Right forelimb (tissue), 1 donor: Measurements from ENCODE around the gene ARHGAP42.
"Not testable (repeated sequence)": the region's sequence is repeated elsewhere in the genome, so short reads cannot be mapped to it uniquely, and the experiment has no call there.

Source experiments
- DNase-seq: peaks from one replicate; pipeline ENCODE4 v3.0.0-alpha.2; 2018

The ARHGAP42 gene, protein sequence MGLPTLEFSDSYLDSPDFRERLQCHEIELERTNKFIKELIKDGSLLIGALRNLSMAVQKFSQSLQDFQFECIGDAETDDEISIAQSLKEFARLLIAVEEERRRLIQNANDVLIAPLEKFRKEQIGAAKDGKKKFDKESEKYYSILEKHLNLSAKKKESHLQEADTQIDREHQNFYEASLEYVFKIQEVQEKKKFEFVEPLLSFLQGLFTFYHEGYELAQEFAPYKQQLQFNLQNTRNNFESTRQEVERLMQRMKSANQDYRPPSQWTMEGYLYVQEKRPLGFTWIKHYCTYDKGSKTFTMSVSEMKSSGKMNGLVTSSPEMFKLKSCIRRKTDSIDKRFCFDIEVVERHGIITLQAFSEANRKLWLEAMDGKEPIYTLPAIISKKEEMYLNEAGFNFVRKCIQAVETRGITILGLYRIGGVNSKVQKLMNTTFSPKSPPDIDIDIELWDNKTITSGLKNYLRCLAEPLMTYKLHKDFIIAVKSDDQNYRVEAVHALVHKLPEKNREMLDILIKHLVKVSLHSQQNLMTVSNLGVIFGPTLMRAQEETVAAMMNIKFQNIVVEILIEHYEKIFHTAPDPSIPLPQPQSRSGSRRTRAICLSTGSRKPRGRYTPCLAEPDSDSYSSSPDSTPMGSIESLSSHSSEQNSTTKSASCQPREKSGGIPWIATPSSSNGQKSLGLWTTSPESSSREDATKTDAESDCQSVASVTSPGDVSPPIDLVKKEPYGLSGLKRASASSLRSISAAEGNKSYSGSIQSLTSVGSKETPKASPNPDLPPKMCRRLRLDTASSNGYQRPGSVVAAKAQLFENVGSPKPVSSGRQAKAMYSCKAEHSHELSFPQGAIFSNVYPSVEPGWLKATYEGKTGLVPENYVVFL

DNA sequence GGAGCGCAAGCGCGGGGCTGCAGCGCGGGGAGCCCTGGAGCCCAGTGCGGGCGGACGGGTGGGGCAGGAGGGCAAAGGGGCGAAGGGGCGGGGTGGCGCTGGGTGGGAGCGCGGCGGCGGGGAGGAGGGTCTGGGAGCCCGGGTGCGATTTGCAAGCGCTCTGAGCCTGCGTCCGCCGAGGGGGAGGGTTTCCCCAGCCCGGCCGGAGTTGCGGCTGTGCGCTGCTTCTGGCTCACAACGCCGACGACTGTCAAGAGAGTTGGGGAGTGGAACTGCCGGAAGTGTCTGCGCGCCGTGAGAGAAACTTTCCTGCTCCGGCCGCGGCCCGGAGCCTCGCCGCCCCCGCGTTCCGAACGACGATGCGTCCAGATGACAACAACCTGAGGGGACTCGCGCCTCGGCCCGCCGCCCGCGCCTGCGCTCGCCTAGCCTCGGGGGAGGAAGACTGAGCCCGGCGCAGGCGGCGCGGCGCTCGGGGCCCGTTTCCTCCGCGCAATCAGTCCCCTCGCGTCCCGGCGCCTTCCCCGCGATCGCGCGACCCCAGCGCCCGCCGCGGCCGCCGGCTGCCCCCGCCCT, at the start of gene ARHGAP42:
Gene ARHGAP42 (plus strand): TSS at position 235 of the 576 bp plus-strand sequence. CDS start 391 bp downstream, outside the sequence.
- DNase-seq: peak; percentile 84

DNA sequence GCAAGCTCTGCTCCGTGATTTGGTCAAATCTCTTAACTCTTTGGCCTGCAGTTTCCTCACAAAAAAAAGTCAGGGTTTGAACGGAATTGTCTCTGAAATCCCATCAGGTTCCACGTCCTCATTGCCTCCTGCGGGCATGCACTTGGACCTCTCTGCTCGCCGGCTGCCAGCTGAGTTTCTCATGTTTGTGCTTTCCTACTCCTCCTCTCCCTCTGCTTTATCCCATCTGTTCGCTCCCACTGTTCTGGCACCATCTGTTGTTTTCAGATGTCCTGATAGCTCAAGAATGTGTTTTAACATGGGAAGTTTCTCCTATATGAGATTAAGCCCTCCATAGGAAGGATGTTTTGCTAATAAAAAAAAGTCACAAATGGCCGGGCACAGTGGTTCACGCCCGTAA, 49.4 kb upstream of the ARHGAP42 start:
- DNase-seq: no peak

DNA sequence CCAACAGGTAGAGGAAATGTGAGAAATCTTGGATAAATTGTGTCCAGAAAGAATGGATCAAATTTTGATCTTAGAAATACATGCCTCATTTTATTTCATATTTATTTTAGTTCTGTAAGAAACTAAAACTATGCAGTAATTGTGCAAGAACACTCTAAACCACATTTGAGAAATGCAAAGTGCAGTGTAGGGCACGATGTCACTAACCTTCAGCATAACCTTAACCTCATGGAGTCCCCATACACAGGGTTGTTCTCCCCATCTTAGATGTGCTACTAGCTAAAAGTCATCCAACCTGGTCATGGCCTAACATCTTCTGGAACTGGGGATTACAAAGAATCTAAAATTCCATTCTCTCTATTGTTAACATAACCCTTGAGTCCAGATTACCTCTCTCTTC, 48.4 kb upstream of the ARHGAP42 start:
- no peak for DNase-seq

DNA sequence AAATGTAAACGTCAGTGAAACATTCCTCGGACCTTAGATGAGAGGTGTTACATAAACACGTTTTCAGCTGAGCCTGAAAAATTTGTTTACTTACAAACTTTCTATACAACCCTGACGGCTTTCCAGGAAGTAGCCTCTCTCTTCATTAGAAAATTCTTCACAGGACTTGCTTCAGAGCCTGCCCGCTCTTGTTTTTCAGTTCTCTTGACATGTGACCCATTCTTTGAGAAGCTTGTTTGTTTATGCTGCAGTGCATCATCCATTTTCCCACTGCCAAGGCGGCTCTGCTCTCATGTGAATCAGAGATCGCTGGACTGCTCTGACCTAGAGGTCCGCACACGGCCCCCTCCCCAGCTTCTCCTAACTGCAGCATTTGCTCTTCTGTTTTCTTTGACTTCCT, 47.9 kb upstream of the ARHGAP42 start:
- no peak for DNase-seq

DNA sequence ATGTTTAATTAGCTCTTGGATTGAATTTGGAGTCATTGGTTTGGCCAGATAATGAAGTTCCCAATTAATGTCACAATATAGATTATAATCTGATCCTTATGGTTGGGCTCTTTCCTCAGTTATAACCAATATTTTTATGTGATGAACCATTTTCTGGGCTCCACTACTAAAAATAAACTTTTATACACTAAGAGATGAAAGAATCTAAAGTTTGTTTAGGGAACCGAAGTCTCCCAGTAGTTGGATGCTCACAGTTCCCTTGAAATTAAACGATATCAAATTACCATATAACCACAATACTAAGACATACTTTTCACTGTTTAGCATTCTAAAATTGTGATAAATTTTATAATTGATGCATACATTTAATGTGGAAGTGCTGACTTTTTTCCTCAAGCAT, 47.0 kb upstream of the ARHGAP42 start:
- no peak for DNase-seq

DNA sequence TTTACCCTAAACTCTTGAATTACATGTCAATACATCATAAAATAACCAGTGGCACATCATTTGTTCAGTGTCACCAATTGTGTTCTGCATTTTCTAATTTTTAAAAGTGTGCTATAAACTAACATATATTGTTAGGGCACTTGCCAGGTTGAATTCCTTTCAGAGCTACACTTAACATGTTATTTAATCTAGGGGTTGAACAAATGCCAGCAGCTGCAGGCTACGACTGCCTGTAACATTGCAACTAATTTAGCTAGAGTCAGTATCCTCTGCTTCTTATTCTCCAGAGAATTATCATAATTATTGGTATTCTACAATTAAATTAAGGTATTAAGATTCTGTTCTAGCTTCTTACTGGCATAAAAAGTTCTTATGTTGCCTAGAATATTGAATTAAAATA, 46.4 kb upstream of the ARHGAP42 start:
- DNase-seq: no peak

DNA sequence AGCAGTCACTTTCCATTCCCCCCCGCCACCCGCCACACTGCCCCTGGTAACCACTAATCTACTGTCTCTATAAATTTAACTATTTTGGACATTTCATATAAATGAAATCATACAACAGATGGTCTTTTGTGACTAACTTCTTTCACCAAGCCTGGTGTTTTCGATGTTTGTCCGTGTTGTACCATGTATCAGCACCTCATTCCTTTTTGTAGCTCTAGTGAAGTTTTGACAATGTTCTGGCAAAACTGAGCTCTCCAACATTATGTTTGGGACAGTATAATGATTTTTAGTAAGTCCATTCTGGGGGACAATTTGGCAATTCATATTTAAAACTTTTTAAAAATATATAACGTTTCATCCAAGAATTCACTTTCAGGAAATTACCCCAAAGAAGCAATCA, 45.6 kb upstream of the ARHGAP42 start:
- DNase-seq: no peak

DNA sequence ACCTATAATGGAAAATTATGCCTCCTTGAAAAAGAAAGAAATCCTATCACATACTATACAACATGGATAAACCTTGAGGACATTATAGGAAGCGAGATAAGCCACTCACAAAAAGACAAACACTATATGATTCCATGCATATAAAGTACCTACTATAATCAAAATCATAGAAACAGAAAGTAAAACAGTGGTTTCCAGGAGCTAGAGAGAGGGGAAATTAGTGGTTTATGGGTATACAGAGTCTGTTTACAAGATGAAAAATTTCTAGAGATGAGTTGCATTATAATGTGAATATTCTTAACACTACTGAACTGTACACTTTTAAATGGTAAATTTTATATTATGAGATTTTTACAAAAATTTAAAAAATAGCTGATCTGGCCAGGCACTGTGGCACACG, 40.5 kb upstream of the ARHGAP42 start:
- DNase-seq: no peak

DNA sequence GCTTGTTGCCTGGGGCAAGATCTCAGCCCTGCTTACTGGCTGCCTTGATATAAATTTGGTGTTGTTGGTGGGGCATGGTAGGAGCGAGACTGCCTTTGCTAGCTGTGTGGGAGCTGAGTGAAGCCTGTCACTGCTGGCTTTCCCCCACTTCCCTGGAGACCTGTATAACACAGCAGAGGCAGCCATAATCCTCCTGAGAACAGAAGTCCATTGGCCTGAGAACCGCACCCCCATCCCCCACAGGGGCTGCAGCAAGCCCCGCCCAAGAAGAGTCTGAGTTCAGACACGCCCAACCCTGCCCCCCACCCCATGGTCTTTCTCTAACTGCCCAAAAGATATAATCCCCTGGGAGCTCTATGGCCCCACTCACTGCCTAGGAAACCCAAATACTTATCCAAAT, 39.2 kb upstream of the ARHGAP42 start:
- DNase-seq: no peak

DNA sequence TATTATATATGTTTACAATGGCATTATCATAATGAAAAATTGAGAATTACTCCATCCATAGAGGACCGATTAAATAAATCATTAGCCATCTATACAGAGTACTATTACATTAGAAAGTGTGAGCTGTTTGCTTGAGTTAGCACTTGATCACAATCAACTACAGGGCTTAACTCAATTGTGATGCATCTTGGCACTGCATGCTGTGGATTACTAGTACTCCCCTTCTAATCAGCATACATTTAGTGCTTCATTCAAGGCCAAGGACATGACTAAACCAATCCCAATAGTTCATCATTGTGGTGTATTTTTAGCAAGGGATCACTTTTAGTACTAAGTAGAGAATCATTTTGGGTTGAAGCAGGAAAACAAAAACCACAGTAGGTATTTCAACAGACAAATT, 23.5 kb upstream of the ARHGAP42 start:
- no peak for DNase-seq

DNA sequence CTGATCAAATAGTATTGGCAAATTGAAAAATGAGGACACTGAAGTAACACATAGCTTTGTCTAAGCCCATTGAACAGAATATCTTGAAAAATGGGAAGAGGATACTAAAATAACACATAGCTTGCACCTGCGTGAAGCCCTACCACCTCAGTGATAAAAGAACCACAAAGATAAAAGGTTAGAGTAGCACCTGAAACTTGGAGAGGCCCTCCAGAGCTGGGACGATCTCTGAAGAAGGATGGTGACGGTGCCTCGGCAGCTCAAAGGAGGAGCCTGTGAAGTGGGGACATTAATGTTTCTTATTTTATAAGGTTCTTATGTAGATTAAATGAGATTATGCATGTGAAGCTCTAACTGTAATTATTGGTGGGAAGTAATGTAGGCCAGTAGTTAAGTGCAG, 23.1 kb upstream of the ARHGAP42 start:
- DNase-seq: no peak

DNA sequence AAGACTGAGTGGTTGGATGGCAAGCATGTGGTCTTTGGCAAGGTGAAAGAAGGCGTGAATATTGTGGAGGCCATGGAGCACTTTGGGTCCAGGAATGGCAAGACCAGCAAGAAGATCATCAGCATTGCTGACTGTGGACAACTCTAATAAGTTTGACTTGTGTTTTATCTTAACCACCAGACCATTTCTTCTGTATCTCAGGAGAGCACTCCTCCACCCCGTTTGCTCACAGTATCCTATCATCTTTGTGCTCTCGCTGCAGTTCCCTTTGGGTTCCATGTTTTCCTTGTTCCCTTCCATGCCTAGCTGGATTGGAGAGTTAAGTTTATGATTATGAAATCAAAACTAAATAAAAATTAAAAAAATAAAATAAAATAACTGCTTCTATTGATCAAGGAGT, 20.3 kb upstream of the ARHGAP42 start:
- DNase-seq: not testable (repeated sequence)

DNA sequence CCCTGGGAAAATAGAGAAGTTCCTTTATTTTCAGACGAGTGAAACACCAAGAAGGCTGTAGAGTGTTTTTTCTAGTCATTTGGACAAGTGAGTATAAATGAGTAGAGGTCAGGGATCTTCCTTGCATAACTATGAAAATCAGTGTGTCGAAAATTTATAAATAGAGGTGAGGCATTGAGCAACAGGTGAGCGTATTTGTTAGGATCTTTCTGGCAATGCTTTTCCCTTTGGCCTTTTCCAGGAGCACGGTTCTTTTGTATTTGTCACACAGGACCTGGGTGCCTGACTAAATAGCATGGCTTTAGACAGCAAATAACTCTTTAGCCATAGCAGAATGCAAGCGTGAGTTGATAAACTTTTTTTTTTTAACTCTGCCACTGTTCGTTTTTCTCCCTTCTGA, 19.6 kb upstream of the ARHGAP42 start:
- no peak for DNase-seq

DNA sequence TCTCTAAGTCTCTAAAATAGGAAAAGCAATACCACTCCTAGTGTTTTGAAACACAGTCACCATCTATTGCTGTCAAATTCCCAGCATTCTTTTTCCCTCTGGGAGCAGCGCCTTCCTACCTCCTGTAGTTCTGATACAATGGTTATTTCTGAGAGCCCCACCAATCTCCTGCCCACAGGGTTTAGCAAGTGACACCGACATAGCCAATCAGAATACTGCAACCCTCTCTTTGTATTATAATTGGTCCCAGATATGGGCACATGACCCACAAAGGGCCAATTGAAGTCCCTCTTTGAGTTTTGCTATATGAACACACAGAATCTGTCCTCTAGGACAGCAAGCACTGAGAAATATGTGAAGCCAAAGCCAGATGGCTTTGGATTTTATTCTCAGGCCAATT, 16.9 kb upstream of the ARHGAP42 start:
- DNase-seq: no peak

DNA sequence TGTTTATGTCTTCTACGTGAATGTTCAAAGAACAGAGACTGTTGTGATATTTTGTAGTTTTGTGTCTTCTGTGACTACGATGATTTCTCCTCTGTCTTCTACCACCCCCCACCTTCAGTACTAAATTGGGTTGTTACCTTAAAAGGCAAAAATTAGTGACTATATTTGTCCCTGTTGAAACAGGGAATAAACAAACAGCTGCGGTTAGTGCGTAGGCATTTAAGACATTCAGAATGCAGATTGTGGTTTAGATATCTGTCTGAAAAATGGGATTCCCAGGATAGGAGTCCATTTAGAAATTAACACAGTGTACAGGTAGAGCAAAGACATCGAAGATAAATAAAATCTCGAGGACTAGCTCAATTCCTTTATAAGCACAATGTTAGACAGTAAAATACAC, 15.6 kb upstream of the ARHGAP42 start:
- no peak for DNase-seq

DNA sequence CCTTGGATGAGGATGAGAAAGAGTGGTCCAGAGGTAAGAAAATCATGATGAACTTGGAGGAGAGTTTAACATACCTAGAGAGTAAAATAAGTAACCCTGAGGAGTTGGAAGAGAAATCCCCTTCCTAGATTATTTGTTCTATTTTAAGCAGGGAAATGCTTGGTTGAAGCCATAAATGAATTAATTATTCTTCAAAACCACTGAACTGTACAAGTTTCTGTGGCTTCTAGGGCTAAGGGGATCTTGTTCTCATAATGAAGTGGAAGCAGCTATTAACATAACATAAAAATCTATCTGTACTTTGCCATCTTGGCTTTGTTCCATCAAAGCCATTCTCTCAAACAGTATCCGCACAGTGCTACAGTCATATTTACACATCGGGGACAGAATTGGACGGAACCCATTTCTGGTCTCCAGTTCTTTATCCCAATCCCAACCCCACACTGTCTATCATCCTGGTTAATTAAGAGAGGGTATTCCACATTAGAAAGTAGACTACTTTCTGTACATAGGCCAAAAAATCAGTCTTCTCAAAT, 14.5 kb upstream of the ARHGAP42 start:
- no peak for DNase-seq

DNA sequence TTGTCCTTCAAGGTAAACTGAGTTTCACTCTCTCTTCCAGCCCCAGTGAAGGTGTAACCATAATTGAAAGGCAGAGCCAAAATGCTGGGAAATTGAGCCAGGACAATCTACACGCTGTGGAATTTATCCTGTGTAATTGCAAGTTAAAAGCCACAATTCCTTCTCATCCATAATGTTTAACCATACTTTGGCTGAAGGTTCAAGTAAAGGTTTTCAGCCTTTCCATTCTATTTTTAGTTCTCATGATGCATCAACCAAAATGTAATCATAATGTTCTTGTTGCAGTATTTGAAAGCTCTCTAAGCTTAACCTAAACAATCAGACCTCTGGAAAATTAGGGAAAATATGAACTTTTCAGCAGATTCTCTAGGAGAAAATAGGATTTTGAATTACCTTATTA, 14.0 kb upstream of the ARHGAP42 start:
- no peak for DNase-seq

DNA sequence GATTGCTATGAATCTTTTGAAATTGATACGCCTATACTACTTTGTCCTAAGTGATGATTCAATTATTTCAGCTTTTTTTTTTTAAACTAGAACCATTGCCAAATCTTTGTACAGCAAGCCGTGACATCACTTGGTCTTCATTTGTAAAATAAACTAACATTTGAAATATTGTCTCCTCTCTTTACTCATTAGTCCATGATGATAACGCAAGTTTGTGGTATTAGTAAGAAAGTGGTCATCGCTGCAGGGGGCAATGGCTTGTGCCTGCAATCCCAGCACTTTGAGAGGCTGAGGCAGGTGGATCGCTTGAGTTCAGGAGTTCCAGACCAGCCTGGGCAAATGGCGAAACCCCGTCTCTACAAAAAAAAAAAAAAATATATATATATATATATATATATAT, 12.9 kb upstream of the ARHGAP42 start:
- no peak for DNase-seq

DNA sequence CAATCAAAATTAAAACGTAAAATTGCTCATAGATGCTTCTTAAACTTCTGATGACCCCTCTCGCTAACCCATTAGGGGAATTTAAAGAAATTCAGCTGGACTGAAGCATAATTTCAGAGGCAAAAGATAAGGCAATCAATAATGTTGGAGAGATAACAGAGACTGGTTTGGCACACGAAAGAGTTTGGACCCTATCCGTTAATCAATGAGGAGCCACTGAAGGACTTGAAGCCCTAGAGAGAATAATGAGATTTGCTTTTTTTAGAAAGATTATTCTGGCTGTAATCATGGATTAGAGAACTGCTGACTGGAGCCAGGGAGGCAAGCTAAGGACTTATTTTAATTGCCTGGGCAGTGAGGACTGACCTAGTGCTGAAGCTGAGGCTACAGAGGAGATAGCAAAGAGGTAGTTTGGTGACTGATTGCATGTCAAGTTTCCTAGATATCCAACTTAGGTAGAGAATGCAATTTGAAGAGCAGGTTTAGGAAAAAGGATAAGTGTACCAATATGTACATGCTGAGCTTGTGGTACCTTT, 11.9 kb upstream of the ARHGAP42 start:
- no peak for DNase-seq

DNA sequence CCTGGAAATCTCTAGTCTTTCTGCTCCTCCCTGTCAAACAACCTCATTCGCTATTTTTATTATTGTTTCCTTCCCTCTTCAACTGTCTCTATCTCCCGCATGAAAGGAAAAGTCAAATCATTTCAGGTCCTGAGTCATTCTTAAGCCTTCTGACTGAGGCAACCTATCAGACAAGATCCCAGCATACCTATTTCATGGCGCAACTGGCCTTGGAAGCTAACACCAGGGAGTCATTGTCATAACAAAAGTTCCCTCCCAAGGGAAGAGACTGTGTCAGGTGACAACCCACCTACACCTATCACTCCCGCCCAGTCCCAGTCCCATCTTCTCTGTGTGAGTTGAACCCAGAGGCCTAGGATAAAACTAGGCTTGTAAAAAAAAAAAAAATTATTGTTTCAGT, 10.2 kb upstream of the ARHGAP42 start:
- DNase-seq: no peak

DNA sequence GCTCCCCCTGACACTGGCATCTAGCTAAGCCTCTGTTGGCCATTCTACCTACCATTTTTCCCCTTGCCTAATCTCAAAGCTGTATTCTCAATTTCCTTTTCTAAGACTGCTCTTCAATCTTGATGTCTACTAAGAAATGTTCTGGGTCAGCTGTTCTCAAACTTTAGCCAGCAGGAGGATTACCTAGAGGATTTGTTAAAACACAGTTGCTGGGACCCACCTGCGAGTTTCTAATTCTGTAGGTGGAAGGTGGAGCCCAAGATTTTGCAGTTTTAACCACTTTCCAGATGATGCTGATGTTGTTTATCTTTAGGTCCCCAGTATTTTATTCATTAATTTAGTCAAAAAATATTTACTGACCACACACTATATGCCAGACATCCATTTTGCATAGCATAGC, 9.3 kb upstream of the ARHGAP42 start:
- DNase-seq: no peak

DNA sequence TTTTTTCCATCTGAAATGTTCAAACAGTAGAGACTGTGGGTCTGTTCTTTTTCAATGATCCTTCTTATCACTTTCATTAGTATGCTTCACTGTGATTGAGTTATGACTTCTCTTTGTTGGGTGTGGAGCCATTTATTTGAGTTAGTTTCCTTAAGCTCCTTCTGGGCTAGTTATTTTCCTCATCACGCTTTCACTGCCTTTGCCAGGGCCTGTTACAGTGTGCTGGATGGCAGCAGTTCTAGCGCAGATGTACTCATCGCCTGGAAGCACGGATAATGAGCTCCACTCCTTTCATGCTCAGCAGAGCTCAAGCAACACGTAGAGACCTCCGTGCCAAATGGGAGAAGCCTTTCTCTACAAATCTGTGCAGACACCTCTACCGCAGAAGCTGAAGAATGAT, 7.0 kb upstream of the ARHGAP42 start:
- DNase-seq: no peak

DNA sequence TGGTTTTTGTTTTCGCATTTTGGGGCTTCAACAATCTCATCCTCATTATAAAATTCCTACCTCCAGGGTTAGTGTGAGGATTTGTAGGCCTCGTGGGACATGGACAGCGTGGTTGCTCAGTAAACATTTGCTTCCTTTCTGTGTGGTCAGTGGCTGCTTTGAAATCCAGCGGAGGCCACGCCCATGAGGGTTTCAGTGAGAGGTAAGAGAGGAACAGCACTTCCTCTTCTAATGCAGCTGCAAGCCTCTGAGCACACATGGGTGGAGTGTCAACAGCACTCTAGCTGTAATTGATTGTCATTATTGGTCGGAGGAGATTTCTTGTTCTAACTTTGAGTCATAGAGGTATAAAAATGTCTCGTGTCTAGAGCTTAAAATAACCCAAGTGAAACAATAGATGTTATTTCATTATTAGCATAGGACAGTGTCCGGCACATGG, 6.0 kb upstream of the ARHGAP42 start:
- peak; percentile 55 for DNase-seq
